ENCODE measurements around the gene NELFE.

DNA sequence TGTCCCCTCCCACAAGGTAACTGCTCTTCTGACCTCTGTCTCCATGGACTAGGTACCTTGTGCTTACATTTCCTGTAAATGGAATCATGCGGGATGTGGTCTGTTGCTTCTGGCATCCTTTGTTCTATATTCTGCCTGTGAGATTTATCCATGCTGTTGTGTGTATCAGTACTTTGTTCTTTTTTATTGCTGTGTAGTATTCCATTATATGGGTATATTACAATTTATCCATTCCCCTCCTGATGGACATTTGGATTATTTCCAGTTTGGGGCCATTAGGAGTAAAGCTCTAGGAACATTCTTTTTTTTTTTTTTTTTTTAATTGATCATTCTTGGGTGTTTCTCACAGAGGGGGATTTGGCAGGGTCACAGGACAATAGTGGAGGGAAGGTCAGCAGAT lies 27.8 kb downstream of the NELFE start:
- no peak for TF ChIP-seq EZH2phosphoT487 (IDR thresholded peaks at IDR 0.05; ENCODE audit: borderline replicate concordance, low read depth, low read length)
- TF ChIP-seq, protein P1, sequence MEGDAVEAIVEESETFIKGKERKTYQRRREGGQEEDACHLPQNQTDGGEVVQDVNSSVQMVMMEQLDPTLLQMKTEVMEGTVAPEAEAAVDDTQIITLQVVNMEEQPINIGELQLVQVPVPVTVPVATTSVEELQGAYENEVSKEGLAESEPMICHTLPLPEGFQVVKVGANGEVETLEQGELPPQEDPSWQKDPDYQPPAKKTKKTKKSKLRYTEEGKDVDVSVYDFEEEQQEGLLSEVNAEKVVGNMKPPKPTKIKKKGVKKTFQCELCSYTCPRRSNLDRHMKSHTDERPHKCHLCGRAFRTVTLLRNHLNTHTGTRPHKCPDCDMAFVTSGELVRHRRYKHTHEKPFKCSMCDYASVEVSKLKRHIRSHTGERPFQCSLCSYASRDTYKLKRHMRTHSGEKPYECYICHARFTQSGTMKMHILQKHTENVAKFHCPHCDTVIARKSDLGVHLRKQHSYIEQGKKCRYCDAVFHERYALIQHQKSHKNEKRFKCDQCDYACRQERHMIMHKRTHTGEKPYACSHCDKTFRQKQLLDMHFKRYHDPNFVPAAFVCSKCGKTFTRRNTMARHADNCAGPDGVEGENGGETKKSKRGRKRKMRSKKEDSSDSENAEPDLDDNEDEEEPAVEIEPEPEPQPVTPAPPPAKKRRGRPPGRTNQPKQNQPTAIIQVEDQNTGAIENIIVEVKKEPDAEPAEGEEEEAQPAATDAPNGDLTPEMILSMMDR (conservative IDR thresholded peaks at IDR 0.05; ENCODE audit: low read length), result no peak
